Subcutaneous abdominal adipose tissue (tissue), 5 donors: ENCODE results near the gene SCN3B.
A peak's percentile ranks its signal among the peaks of the same experiment; 100 is the strongest.

Source experiments
- H3K27ac ChIP-seq: one replicate; pipeline ENCODE4 v1.7.0; 2013; ENCODE audit warnings: low read depth, mild to moderate bottlenecking, inconsistent platforms, low read length, moderate library complexity
- H3K27me3 ChIP-seq, 5 donors: one replicate each; pipeline ENCODE4 v1.7.0; 2013; ENCODE audit warnings: low read length in 5 of 5, inconsistent platforms in 1 of 5; ENCODE audit not compliant: control insufficient read depth in 5 of 5, insufficient read depth in 4 of 5
- H3K36me3 ChIP-seq, 5 donors: one replicate each; pipeline ENCODE4 v1.7.0; 2013; ENCODE audit warnings: low read length in 5 of 5; ENCODE audit not compliant: control insufficient read depth in 5 of 5, insufficient read depth in 5 of 5
- H3K4me1 ChIP-seq, 5 donors: one replicate each; pipeline ENCODE4 v1.7.0; 2013; ENCODE audit warnings: low read length in 5 of 5, mild to moderate bottlenecking in 3 of 5, moderate library complexity in 1 of 5; ENCODE audit not compliant: control insufficient read depth in 5 of 5, insufficient read depth in 5 of 5
- H3K4me3 ChIP-seq, 5 donors: one replicate each; pipeline ENCODE4 v1.7.0; 2013; ENCODE audit warnings: low read length in 5 of 5, low read depth in 1 of 5
- H3K9ac ChIP-seq, 5 donors: one replicate each; pipeline ENCODE4 v1.7.0; 2013; ENCODE audit warnings: low read length in 5 of 5, mild to moderate bottlenecking in 4 of 5, moderate library complexity in 3 of 5
- H3K9me3 ChIP-seq, 5 donors: one replicate each; pipeline ENCODE4 v1.7.0; 2013; ENCODE audit warnings: low read length in 5 of 5; ENCODE audit not compliant: control insufficient read depth in 5 of 5
- donor health status: healthy.
- donor health status: healthy.
- donor health status: healthy.
- donor health status: healthy.
- donor health status: healthy.

The SCN3B gene, protein sequence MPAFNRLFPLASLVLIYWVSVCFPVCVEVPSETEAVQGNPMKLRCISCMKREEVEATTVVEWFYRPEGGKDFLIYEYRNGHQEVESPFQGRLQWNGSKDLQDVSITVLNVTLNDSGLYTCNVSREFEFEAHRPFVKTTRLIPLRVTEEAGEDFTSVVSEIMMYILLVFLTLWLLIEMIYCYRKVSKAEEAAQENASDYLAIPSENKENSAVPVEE

DNA sequence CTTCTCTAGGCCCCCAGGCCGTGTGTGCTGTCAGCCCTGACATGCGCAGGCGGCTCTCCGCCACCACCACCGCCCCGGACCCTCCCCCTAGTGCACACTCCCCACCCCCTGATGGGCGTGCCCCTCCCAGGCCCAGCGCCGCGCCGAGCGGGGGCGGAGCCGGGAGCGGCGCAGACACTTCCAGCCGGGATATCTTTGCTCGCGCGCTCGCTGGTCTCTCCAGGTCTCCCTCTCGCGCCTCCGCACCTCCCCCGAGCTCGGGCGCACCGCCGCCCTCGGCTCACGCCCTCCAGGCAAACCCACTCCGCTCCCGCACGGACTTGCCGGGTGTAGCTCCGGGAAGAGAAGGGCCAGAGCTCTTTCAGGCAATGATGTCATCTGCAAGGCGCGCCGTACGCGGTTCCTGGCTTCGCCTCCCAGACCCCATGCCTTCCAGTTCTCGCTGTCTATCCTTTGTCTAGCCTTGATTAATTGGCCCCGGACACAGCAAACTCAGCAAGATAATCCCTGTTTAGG, at the start of gene SCN3B:
Gene SCN3B (minus strand): TSS at position 59 of the 516 bp plus-strand sequence. CDS start 823 bp downstream, outside the sequence.
- Histone ChIP-seq H3K9me3 (no peaks in the 10 kb centered on the region), H3K27me3 (peaks cover 3 to 20% (median 6%) of the 10 kb centered on the region in 5 donors)

DNA sequence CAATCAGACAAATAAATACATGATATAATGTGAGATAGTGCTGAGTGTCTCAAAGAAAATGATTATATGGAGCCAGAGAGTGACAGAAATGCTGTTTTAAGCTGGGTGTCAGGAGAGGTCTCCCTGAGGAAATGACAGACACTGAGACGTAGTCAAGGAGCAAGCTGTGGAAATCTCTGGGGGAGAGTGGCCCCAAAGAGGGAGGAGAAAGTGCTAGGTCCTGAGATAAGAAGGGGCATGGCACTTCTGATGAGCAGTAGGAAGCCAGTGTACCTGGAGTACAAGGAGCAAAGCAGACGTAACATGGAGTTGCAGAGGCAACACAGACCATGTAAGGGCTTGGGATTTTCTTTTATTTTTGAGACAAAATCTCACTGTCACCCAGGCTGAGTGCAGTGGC, 48.3 kb upstream of the SCN3B start:
- Histone ChIP-seq H3K4me3 (no peak overlapping the region), H3K4me1 (peaks cover 0 to 6% (median 0%) of the 10 kb centered on the region in 5 donors), H3K9ac (no peak overlapping the region), H3K27me3 (peaks cover 0 to 4% (median 3%) of the 10 kb centered on the region in 5 donors), H3K9me3 (no peaks in the 10 kb centered on the region), H3K27ac (no peak overlapping the region), H3K36me3 (no peaks in the 10 kb centered on the region)

More for the DNA sequence above, at the start of gene SCN3B:
- H3K36me3 ChIP-seq = no peaks in the 10 kb centered on the region
- no peak within 1 kb of the TSS for H3K27ac ChIP-seq
- peak within 1 kb of the TSS in 2 of 5 donors; percentile 44 for H3K9ac ChIP-seq
- H3K4me3 ChIP-seq = peak within 1 kb of the TSS; percentile 65 to 79 (median 75)
- H3K4me1 ChIP-seq = peaks cover 0 to 21% (median 17%) of the 10 kb centered on the region in 5 donors

DNA sequence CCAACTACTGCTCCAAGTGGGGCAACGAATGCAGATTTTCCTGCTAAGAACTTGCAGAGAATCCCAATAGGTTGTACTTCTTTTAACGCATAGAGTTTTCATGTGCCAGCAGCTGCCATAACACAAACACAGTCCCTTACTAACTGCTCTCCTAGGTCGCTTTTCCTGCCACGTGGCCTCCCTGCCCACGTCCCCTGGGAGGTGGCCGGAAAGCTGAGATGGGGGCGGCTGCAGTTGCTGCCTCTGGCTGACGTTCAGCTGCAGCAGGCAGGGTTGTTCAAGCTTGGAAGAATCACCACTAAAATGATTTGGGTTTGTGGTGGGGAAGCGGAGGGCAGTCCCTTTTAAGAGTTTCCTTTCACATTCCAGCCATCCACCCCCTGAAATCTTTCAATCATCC, 47.7 kb upstream of the SCN3B start:
- no peak overlapping the region for H3K27ac ChIP-seq

DNA sequence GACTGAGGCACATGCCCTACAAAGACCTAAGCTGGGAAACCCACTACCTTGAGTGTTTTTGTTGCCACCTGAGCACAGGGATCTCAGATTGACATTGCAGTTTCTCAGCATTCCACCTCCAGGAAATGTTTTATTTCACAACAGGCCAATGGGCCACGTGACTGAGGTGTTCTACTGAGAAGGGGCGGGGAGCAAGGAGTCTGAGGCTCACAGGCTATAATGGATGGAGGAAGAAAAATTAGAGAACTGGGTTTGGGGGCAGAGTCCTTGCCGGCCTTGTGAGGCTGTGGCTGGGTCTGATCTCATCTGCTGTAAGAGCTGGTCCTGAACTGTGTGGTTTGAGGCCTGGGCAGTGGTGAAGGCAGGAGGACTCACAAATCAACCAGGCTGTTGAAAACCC, 46.3 kb upstream of the SCN3B start:
- Histone ChIP-seq H3K4me3 (no peak overlapping the region), H3K9ac (no peak overlapping the region), H3K27me3 (peaks cover 0 to 4% (median 3%) of the 10 kb centered on the region in 5 donors), H3K36me3 (no peaks in the 10 kb centered on the region), H3K4me1 (peaks cover 0 to 6% (median 0%) of the 10 kb centered on the region in 5 donors), H3K27ac (no peak overlapping the region), H3K9me3 (no peaks in the 10 kb centered on the region)

More for the DNA sequence above, 47.7 kb upstream of the SCN3B start:
- H3K4me1 ChIP-seq = peaks cover 0 to 6% (median 0%) of the 10 kb centered on the region in 5 donors
- no peaks in the 10 kb centered on the region for H3K36me3 ChIP-seq
- no peak overlapping the region for H3K9ac ChIP-seq
- H3K27me3 ChIP-seq = peaks cover 0 to 4% (median 3%) of the 10 kb centered on the region in 5 donors
- H3K4me3 ChIP-seq = no peak overlapping the region
- H3K9me3 ChIP-seq = no peaks in the 10 kb centered on the region

DNA sequence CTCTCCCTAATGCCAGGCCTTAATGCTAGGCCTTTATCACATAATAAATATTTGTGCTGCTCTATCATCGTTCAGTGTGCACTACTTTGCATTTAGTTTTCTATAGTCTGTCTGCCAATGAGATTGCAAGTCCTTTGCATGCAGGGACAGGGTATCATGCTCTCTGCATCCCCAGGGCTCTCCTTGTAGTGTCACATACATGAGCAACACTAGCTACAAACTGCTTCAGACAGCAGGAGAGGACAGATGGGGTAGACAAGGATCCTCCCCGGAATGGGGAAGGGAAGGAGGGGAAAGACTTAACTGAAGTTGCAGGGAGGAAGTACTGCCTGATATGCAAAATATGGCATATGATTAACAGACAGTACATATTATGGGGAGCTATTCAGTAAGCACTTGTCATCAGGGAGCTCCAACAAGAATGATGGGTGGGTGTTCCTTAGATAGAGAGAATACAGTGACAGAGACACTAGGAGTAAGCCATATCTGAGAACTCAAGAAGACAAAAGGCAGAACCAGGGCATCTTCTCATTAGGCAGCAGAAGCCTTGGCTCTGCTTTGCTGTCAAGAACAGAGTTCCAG, 44.2 kb upstream of the SCN3B start:
- Histone ChIP-seq H3K9me3 (no peaks in the 10 kb centered on the region), H3K4me1 (peaks cover 0 to 6% (median 0%) of the 10 kb centered on the region in 5 donors), H3K27ac (no peak overlapping the region), H3K9ac (no peak overlapping the region), H3K4me3 (no peak overlapping the region), H3K27me3 (peaks cover 0 to 4% (median 3%) of the 10 kb centered on the region in 5 donors), H3K36me3 (no peaks in the 10 kb centered on the region)

DNA sequence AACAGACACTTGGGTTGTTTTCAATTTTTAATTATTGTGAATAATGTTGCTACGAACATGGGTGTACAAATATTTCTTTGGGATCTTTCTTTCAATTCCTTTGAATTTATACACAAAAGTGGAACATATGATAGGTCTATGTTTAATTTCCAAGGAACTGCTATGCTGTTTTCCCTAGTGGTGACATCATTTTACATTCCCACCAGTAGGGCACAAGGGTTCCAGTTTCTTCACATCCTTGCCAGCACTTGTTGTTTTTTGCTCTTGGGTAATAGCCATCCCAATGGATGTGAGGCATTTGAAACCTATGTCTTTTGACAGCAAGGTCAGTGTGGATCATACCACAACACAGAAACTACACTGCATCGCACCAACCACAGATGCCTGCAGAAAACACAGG, 41.8 kb upstream of the SCN3B start:
- H3K4me1 ChIP-seq = no peaks in the 10 kb centered on the region
- H3K27me3 ChIP-seq = peaks cover 0 to 4% (median 0%) of the 10 kb centered on the region in 5 donors
- H3K27ac ChIP-seq = no peak overlapping the region
- H3K36me3 ChIP-seq = no peaks in the 10 kb centered on the region
- H3K9me3 ChIP-seq = no peaks in the 10 kb centered on the region
- H3K4me3 ChIP-seq = no peak overlapping the region
- no peak overlapping the region for H3K9ac ChIP-seq

DNA sequence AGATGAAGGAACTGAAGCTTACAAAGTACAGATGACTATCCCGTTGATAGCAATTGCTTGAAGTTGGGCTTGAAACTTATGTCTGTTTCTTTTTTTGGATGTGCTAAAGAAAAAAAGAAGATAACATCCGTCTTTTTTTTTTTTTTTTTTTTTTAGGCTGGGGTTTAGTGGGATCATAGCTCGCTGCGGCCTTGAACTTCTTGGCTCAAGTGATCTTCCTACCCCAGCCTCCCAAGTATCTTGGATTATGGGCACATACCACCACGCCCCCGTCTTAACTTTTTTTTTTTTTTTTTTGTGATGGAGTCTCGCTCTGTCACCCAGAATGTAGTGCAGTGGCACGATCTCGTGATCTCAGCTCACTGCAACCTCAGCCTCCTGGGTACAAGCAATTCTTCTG, 40.8 kb upstream of the SCN3B start:
- H3K36me3 ChIP-seq = no peaks in the 10 kb centered on the region
- no peak overlapping the region for H3K9ac ChIP-seq
- H3K27ac ChIP-seq = no peak overlapping the region
- no peaks in the 10 kb centered on the region for H3K9me3 ChIP-seq
- peaks cover 0 to 4% (median 2%) of the 10 kb centered on the region in 5 donors for H3K27me3 ChIP-seq
- no peaks in the 10 kb centered on the region for H3K4me1 ChIP-seq
- no peak overlapping the region for H3K4me3 ChIP-seq

DNA sequence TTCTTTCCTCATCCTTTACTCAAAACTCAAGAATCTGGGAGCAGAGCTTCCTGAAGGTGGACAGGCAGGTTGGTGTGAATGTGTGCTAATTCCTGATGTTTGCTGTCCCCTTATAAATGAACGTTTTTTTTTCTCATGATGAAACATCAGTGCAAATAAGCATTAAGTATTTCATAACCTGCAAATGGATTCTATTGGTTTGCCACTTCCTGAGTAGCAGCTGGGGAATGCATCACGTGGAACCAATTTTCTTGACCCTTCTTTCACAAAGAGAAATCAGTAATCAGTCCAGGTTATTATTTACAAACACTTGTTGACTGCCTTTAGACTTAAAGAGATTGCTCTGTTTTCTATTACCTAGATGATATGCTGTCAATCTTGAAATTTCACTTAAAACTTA, 40.1 kb upstream of the SCN3B start:
- H3K4me1 ChIP-seq = no peaks in the 10 kb centered on the region
- H3K9ac ChIP-seq = no peak overlapping the region
- H3K36me3 ChIP-seq = no peaks in the 10 kb centered on the region
- no peak overlapping the region for H3K27ac ChIP-seq
- peaks cover 0 to 4% (median 3%) of the 10 kb centered on the region in 5 donors for H3K27me3 ChIP-seq
- no peak overlapping the region for H3K4me3 ChIP-seq
- no peaks in the 10 kb centered on the region for H3K9me3 ChIP-seq

DNA sequence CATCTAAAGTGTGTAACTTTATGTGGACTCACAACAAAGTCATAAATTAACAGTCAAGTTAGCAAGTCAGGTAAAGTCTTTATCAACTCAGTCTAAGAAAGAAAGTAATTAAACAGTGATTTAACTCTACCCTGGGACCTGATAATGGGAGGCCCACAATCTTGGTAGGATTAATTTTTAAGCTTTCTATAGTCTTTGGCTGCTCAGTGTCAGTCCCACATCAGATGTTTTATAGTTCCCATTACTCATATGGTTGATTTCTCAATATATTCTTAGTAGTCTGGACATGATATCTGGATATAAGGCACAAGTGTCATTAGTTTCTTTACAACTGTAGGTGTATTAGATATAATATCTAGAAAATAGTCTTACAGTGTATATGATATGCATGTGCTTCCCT, 38.5 kb upstream of the SCN3B start:
- Histone ChIP-seq H3K36me3 (no peaks in the 10 kb centered on the region), H3K27ac (no peak overlapping the region), H3K4me1 (no peaks in the 10 kb centered on the region), H3K27me3 (peaks cover 0 to 3% (median 0%) of the 10 kb centered on the region in 5 donors), H3K9me3 (no peaks in the 10 kb centered on the region), H3K9ac (no peak overlapping the region), H3K4me3 (no peak overlapping the region)

DNA sequence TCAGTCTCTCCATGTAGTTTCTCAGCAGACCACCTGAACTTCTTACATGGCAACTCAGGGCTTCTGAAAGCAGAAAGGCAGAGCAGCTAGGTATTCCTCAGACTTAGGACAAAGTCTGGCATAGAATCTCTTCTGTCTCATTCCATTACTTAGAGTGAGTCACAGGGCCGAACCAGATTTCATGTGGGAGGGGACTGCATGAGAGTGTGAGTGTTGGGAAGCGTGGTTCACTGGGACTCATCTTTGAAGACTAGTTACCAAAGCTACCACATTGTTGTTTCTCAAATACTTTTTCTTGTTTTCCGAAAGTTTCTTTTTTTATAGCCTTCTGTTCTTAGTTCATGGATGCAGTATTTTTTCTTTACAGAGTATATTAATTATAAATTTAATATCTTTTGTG, 36.1 kb upstream of the SCN3B start:
- no peak overlapping the region for H3K4me3 ChIP-seq
- no peaks in the 10 kb centered on the region for H3K36me3 ChIP-seq
- H3K27me3 ChIP-seq = peaks cover 0 to 3% (median 0%) of the 10 kb centered on the region in 5 donors
- no peaks in the 10 kb centered on the region for H3K4me1 ChIP-seq
- no peak overlapping the region for H3K27ac ChIP-seq
- H3K9ac ChIP-seq = no peak overlapping the region
- H3K9me3 ChIP-seq = no peaks in the 10 kb centered on the region
